Stomach (tissue), 9 donors: ENCODE data around the gene PAGE2. TPM values are rescaled to one million over a fixed set of nuclear protein-coding genes. Genes with fewer than 3 reads are reported as not detected.

Experiments
- DNase-seq, 2 donors: peaks; one replicate each; pipeline versions ENCODE4 v3.0.0 to v3.0.0-alpha.2; 2013 to 2019
- H3K27ac ChIP-seq, 5 donors: fragments of 200-600 bp in 4 of 5; sonication (generic) in 4 of 5; one replicate each; pipeline ENCODE4 v1.5.1; 2013 to 2019; ENCODE audit warnings: mild to moderate bottlenecking in 1 of 5, moderate library complexity in 1 of 5
- H3K27me3 ChIP-seq, 3 donors: fragments of 200-600 bp; sonication (generic); one replicate each; pipeline ENCODE4 v1.5.1; 2017 to 2019; ENCODE audit warnings: mixed run types in 1 of 3
- H3K36me3 ChIP-seq, 4 donors: fragments of 200-600 bp; sonication (generic); 1 replicate in 3 of 4; 2 replicates in 1 of 4; pipeline ENCODE4 v1.5.1; 2016 to 2019
- H3K4me1 ChIP-seq, 4 donors: fragments of 200-600 bp; sonication (generic); one replicate each; pipeline ENCODE4 v1.5.1; 2016 to 2019
- H3K4me3 ChIP-seq, 4 donors: fragments of 200-600 bp; sonication (generic) in 3 of 4; one replicate each; pipeline ENCODE4 v1.5.1; 2016 to 2019; ENCODE audit warnings: mild to moderate bottlenecking in 1 of 4
- H3K9me3 ChIP-seq, 4 donors: fragments of 200-600 bp; sonication (generic); one replicate each; pipeline ENCODE4 v1.5.1; 2016 to 2019
- CTCF ChIP-seq, 7 experiments: fragments of 450-650 bp in 4 of 7; fragments of 200-600 bp in 3 of 7; sonication (generic) in 3 of 7; IDR thresholded peaks; one replicate each; pipeline ENCODE4 v1.5.1; 2016 to 2019; ENCODE audit warnings: antibody characterized with exemption in 7 of 7, control low read depth in 2 of 7, mild to moderate bottlenecking in 1 of 7
- EP300 ChIP-seq: sonication (generic); formaldehyde crosslinking; IDR thresholded peaks from one replicate; pipeline ENCODE4 v1.6.1; 2017; ENCODE audit warnings: antibody characterized with exemption
- POLR2A ChIP-seq, 4 donors: fragments of 450-650 bp; IDR thresholded peaks; one replicate each; pipeline ENCODE4 v1.6.1; 2016; ENCODE audit warnings: antibody characterized with exemption in 4 of 4, control low read depth in 2 of 4, mild to moderate bottlenecking in 1 of 4, moderate library complexity in 1 of 4
- POLR2AphosphoS5 ChIP-seq, 3 donors: sonication (generic); formaldehyde crosslinking; IDR thresholded peaks; one replicate each; pipeline ENCODE4 v1.6.1; 2016; ENCODE audit warnings: antibody characterized with exemption in 3 of 3
- WGBS, 5 donors: extraction: QIAGEN DNeasy Blood & Tissue Kit in 3 of 5; methylation state at CpG; one replicate each; pipeline versions ENCODE4 v1.1.5 to v1.1.7; 2013 to 2018; 5-methylcytosine and 5-hydroxymethylcytosine counted together
- intact Hi-C: fragments of 100-400 bp; cut with DNase I; formaldehyde crosslinking; loops from one replicate; pipeline ENCODE4 v1.15.1; 2023; ENCODE audit warnings: low total_unique reads
- polyA plus RNA-seq, 3 donors: library from polyadenylated mRNA; stranded (reverse); fragments of 200-250 nt; gene quantifications; one replicate each; pipeline ENCODE4 v1.2.3, GENCODE V29; 2013
- total RNA-seq, 5 donors: library from RNA; depleted of rRNA; stranded (reverse); fragments of >200 nt; gene quantifications; one replicate each; pipeline versions ENCODE4 v1.1.0 to v1.2.3, GENCODE V29; 2014 to 2016
- donor health status: healthy with polysubstance abuse.
- donor health status: Bipolar disorder and iron deficiency.
- donor health status: healthy.

PAGE2 gene
- total and polyA plus RNA-seq, 8 donors: not detected

- intact Hi-C loops: no loop called here
- DNase-seq: no peak
- WGBS, 5 donors: 30 to 59% (median 36%) methylated on average over 2 of the region's 2 CpGs
- no peaks in the 10 kb centered on the region for H3K36me3 ChIP-seq
- H3K9me3 ChIP-seq: no peaks in the 10 kb centered on the region
- H3K27me3 ChIP-seq: peaks cover 0 to 8% (median 0%) of the 10 kb centered on the region in 3 donors
- no peaks in the 10 kb centered on the region for H3K4me1 ChIP-seq
- no peak overlapping the region for H3K27ac ChIP-seq
- no peak overlapping the region for H3K4me3 ChIP-seq
- TF ChIP-seq POLR2A (IDR thresholded peaks at IDR 0.05): no peak
- no peak for TF ChIP-seq POLR2AphosphoS5 (IDR thresholded peaks at IDR 0.05)
- no peak for TF ChIP-seq CTCF (IDR thresholded peaks at IDR 0.05)
- TF ChIP-seq EP300: no peak
Observed at GRCh38 chrX:55098691-55099090, 9.9 kb downstream of the PAGE2 start.

DNA sequence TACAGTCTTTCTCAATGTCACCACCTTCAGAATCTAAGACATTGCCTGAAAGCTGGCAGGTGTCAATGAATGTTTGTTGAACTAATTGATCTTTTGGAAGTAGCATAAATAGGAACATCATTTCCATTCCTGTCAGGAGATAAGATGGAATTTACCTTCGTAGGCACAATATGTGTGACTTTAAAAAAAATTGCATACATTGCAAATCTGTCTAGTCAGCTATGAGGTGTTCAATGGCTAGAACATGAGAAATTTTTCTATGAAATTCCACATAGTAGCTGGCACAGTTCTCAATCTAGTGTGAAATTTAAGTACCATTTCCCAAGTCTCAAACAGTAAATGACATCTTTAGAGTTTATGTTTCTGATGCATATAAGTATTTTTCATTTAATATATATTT is 10.3 kb downstream of the PAGE2 start:
- intact Hi-C loops: no loop called here
- no peak for DNase-seq
- 30 to 50% (median 34%) methylated on average over 1 of the region's 1 CpG for WGBS, 5 donors
- TF ChIP-seq POLR2A (IDR thresholded peaks at IDR 0.05) (no peak), POLR2AphosphoS5 (IDR thresholded peaks at IDR 0.05) (no peak), EP300 (no peak)
- Histone ChIP-seq H3K9me3 (no peaks in the 10 kb centered on the region), H3K27me3 (peaks cover 0 to 8% (median 0%) of the 10 kb centered on the region in 3 donors), H3K27ac (no peak overlapping the region), H3K36me3 (no peaks in the 10 kb centered on the region), H3K4me1 (no peaks in the 10 kb centered on the region), H3K4me3 (no peak overlapping the region)

- H3K27me3 ChIP-seq: peaks cover 0 to 3% (median 0%) of the 10 kb centered on the region in 3 donors
- H3K9me3 ChIP-seq: no peaks in the 10 kb centered on the region
- no peak for DNase-seq
- H3K4me1 ChIP-seq: no peaks in the 10 kb centered on the region
- H3K4me3 ChIP-seq: no peak overlapping the region
- 49 to 84% (median 64%) methylated on average over 3 of the region's 3 CpGs for WGBS, 5 donors
- intact Hi-C loops: no loop called here
- no peaks in the 10 kb centered on the region for H3K36me3 ChIP-seq
- no peak overlapping the region for H3K27ac ChIP-seq
- TF ChIP-seq EP300 (no peak), CTCF (IDR thresholded peaks at IDR 0.05) (no peak)
Observed at GRCh38 chrX:55102754-55103153, 13.9 kb downstream of the PAGE2 start.

- no peak overlapping the region for H3K27ac ChIP-seq
Observed at GRCh38 chrX:55107262-55107661, 18.4 kb downstream of the PAGE2 start.

DNA sequence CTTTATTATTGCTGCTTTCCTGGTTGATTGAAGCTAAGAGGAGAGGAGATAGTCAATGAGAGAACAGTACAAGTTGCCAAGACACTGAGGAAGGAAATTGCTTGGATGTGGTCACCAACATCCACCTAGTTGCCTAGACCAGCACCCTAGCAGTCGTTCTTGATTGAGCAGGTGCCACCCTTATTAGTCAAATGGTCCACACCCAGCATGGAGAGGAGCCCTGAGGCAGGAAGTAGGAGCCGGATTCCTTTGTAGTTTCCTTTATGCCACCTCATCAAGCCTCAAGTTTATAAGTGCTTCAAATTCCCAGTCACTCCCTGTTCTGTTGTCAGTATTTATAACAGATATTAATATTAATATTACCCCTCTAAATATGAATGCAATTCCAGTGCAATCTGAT is 19.1 kb downstream of the PAGE2 start:
- intact Hi-C loops: no loop called here
- no peak overlapping the region for H3K4me3 ChIP-seq
- H3K27ac ChIP-seq: no peak overlapping the region
- WGBS, 5 donors: 36 to 67% (median 56%) methylated on average over 1 to 2 of the region's 2 CpGs
- no peaks in the 10 kb centered on the region for H3K9me3 ChIP-seq
- H3K36me3 ChIP-seq: no peaks in the 10 kb centered on the region
- no peaks in the 10 kb centered on the region for H3K4me1 ChIP-seq
- no peak for DNase-seq
- TF ChIP-seq POLR2A (IDR thresholded peaks at IDR 0.05): no peak
- no peak for TF ChIP-seq CTCF (IDR thresholded peaks at IDR 0.05)
- TF ChIP-seq EP300: no peak
- no peak for TF ChIP-seq POLR2AphosphoS5 (IDR thresholded peaks at IDR 0.05)
- no peaks in the 10 kb centered on the region for H3K27me3 ChIP-seq

More at GRCh38 chrX:55107262-55107661, 18.4 kb downstream of the PAGE2 start:
- H3K4me3 ChIP-seq: no peak overlapping the region
- no peaks in the 10 kb centered on the region for H3K36me3 ChIP-seq
- no peaks in the 10 kb centered on the region for H3K9me3 ChIP-seq
- intact Hi-C loops: no loop called here
- no peaks in the 10 kb centered on the region for H3K27me3 ChIP-seq
- DNase-seq: no peak
- no peaks in the 10 kb centered on the region for H3K4me1 ChIP-seq
- no peak for TF ChIP-seq EP300
- no peak for TF ChIP-seq POLR2A (IDR thresholded peaks at IDR 0.05)
